SKM-1 treated with dmso at 0.1 percent for 144 hours (cell line): ENCODE results near the gene UBXN11.

Experiments used
- DNase-seq: peaks from one replicate; lab custom pipeline; 2025; ENCODE audit not compliant: unreplicated experiment; lab: John Stamatoyannopoulos, UW

The UBXN11 gene

DNA sequence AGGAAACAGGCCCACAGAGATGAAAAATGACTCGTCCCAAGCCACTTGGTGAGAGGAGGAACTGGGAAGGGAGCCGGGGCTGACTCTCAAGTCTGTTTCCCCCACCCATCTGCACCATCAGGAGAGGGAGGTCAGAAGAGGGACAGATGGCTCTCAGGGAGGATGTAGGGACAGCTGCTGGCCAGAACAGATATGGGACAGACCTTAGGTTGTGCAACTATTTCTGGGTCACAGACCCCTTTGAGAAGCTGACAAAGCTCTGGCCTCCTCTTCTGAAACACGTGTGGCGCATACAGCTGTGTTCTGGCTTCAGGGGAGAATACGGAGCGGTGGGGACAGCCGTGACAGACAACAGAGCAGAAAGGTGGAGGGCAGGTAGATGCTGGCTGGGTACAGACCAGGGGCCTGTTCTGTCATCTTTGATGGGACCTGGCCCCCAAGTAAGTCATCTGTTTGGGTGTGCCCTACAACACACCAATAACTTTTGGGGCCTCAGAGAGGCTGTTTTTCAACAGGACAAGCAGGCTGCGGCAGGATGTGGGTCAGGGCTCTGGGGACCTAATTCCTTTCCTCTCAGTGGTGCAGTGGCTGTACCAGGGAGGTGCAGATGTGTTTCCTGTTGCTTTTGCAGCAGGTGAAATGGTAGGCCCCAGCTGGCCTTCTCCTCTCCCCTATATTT lies 19.3 kb downstream of the UBXN11 start:
- peak; percentile 42 for DNase-seq

DNA sequence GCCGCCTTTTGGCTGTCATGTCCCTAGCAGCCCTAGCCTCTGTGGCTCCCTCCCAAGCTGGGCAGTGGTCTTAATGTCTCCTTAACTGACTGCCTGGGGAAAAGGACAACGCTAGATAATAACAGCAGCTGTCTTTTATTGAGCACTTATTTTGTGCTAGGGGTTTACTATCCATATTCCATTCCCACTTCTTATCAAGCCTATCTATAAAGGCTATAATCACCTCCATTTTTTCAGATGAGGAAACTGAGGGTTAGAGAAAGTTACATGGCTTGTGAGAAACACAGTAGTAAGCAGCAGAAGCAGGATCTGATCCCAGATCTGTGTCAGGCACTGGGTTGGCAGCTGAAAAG lies 20.4 kb downstream of the UBXN11 start:
- DNase-seq: no peak

DNA sequence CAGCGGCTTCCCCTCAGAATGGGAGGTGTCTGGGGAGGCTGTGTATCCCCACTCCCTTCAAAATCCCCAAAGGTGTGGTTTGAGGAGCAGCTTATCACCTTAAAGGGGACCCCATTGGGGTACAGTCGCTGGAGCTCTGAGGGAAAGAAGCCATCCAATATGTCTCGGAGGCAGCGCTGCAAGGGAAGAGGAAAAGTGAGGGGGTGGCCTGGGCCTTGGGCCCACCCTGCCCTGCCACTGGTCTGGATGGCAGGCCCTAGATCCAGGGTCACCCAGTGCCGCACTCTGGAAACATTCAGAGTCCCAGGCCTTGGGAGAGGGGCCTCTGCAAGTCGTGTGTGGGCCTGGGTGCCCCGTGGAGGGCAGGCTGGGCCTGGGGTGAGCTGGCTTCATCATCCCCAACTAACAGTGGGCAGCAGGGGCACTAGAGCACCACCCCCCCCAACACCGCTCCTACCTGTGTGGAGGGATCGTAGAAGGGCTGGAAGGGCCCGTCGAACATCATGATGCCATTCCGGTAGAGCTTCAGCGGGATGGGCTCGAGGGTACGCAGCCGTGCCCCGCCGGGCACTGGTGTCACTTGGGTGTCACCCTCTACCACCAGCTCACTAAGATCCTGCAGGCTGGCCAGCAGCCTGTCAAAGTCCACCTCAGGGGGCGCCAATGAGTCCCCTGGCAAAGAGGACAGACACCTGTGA lies 20.9 kb downstream of the UBXN11 start:
- DNase-seq: peak; percentile 11

DNA sequence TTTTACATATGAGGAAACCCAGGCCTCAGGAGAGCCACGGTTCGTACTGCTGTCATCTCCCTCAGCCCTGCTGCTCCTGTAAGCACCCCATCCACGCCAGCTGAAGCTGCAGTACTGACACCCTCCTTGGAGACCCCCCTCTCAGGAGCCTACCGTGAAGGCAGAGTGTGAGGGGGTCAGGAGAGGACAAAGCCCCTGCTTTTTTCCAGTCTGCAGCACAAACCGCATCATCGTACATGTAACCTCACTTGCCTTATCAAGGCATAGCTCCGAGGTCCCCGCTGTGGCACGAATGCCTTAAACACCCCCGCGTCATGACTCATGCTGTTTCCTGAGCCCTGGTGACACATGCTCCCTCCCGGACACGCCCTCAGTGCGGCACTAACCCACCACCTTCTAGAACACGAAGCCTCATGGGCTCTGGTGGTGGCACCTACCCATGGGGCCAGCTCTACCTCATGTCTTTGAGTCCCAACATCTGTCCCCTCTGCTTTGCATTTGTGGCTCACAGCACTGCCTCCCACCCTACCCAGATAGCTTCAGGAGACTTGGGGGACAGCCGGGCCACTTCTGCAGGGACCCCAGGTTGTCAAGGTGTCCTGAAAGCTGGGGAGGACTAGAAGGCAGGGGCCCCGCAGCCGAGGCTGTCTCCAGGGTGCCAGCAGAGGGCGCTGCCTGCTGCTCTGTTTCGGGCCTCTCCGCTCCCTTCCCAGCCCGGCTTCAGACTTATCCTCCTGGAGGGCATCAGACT lies 21.7 kb downstream of the UBXN11 start:
- DNase-seq: peak; percentile 83

DNA sequence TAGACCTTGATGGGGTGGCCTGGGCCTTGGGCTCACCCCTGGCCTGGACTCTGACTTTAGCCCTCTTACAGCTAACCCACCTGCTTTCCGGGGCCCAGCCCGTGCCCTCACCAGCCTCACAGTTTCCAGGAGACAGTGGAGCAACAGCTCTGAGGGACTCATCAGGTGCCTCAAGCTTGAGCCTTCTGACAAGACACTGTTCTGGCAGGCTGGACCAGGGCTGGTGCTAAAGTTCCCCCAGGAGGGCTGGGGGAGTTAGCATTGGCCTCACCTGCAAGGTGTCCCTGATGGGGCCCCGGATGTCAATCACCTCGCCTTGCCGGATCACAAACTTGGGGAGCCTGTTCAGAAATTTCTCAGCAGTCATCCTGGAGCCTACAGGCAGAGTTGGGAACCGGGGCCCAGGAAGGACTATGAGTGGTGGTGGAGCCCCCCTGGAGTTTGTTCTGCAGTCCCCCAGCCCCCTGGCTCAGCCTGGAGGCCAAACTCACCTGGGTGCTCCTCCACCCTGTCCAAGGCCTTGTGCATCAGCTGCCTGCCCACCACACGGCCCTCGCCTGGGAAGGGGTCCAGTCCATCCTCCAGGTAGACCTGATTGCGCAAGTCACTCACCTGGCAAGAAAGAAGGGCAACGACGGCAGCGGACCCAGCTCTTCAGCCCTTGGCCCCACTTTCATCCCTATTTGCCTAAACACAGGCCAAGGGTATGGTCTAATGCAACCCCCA lies 22.4 kb downstream of the UBXN11 start:
- DNase-seq: no peak

DNA sequence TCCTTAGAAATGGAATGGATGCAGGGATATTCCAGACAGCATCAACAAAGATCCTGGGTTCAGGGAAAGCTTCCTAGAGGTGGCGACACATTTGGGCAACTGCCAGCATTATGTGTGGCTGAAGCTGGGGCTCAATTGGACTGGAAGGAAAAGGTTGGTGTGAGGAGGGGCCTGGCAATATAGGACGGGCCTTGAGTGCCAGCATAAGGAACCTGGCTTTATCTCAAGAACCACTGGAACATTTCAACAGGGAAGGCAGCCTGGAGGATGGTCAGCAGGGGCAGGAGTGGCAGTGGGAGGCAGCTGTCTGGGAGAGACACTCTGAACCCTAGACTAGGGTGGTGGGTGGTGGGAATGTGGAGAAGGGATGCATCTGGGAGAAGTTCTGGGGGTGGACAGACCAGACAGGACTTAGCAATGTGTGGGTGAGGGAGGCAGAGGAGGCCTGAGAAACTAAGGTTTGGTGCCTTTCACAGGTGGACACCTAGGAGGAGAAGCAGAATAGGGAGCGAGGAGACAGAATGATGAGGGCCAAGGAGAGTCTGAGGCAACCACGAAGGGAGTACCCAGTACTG lies 23.1 kb downstream of the UBXN11 start:
- DNase-seq: no peak

DNA sequence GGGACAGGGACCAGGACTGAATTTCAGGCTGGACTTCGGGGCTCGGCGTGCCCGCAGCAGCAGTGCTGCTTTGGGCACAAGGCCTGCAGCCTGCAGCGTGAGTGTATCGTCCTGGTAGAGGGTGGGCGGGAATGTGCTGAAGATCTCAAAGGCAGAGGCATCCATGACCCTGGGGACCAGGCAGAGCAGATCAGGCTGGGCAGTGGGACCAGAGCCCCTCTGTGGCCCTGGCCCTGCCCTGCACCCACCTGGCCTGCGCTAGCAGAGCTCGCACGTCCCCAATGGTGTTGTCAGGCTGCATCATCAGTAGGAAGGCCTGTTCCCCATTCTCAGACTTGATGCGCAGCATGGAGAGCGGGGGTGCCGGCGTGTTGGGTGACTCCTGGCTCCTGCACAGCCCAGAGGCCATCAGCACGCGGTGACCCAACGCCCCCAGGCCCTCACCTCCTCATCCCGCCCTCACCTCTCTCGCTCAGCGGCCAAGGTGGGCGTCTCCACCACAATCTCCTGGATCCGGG lies 24.0 kb downstream of the UBXN11 start:
- DNase-seq: no peak

DNA sequence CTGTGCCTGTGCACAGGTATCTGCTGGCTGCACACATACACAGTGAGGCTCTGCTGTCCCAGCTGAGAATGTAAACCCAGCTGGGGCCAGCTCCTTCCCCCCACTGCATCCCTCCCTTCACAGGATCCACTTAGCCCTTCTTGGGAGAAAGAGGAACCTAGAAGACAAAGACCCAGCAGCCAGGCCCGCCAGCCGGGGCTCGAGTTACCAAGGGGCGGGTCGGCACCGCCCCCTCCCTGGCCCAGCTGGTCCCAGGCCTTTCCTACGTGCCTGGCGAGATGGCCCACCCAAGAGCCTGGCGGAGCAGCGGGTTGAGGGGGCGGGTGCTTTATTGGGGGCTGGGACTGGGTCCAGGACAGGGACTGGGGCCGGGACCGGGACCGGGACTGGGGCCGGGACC lies 24.5 kb downstream of the UBXN11 start:
- peak; percentile 38 for DNase-seq

DNA sequence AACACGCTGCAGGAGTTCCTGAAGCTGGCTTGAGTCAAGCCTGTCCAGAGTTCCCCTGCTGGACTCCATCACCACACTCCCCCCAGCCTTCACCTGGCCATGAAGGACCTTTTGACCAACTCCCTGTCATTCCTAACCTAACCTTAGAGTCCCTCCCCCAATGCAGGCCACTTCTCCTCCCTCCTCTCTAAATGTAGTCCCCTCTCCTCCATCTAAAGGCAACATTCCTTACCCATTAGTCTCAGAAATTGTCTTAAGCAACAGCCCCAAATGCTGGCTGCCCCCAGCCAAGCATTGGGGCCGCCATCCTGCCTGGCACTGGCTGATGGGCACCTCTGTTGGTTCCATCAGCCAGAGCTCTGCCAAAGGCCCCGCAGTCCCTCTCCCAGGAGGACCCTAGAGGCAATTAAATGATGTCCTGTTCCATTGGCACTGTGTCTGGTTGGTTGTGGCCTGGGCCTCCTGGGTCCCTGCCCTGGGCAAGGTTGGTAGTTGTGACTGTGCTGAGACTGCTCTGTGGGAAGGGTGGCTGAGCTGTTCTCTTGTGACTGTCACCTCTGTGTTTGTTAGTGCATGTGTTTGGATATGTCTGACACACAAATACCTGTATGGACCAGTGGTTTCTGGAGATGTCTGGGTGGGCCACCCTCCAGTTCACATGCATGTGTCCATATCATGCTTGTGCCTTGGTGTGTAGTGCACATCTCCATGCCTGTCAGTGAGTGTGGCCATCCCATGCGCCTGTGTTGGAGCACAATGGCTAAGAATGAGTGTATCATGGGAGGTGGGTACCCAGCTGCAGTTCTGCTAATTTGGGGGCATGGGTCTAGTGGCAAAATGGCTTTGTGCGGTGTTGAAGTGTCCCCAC lies 25.1 kb downstream of the UBXN11 start:
- DNase-seq: no peak

DNA sequence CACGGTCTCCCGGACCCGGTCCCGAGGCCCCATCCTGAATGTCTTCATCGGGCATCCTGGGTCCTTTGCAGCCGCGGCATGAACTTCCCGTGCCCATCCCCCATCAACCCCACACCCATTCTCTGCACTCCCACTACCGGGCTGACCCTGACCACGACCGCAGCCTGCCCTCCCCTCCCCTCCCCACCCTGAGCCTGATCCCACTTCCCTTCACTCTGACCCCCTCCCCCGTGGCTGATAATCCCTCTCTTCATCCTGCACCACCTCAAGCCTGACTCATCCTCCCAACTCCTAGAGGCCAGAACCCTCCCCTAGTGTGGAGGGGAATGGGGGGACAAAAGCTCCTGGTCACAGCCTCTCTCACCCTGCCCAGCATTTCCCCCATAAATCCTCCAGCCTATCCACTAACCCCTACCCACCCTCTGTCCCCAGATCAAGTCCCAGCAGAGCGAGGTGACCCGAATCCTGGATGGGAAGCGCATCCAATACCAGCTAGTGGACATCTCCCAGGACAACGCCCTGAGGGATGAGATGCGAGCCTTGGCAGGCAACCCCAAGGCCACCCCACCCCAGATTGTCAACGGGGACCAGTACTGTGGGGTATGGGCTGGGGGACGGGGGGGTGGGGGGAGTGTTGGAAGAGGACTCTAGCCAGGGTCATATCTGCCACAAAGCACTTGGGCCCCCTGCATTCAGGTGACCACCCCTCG lies 25.9 kb downstream of the UBXN11 start:
- peak; percentile 32 for DNase-seq

DNA sequence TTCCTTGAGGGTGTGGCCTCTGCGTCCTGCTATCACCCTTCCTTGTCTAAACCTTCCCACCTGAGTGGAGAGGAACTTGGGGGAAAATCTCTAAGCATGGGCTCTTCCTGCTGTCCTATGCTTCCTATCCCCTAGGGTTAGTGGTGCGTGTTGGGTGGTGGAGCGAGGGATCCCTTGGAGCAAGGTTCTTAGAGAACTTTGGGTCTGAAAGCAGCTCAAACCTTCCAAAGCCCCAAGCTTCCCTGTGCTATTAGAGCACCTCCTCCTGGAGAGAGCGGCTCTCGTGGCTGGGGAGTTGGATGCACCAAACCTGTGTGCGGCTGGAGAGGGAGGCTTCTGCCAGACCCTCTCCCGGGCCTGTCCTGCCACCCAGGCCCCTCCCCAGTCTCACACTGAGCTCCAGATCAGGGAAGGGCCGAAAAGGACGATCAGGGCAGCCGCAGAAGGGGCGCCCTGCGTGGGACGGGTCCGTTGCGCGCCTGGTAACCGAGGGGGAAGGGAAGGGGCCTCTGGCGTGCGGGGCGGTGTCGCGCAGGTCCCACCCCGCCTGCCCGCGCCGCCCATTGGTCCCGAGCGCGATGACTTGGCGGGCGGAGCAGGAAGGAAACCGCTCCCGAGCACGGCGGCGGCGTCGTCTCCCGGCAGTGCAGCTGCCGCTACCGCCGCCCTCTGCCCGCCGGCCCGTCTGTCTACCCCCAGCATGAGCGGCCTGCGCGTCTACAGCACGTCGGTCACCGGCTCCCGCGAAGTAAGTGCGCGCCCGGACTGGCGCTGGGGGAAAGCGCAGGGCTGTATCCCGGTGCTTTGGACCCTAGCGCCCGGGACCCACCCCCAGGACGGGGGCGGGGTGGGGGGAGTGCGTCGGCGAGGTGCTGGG lies 26.7 kb downstream of the UBXN11 start, which contains the start of gene SH3BGRL3:
Gene SH3BGRL3 (plus strand): TSS at position 631 of the 877 bp plus-strand sequence. CDS start 70 bp downstream, at position 701.
- peak; percentile 74 for DNase-seq

DNA sequence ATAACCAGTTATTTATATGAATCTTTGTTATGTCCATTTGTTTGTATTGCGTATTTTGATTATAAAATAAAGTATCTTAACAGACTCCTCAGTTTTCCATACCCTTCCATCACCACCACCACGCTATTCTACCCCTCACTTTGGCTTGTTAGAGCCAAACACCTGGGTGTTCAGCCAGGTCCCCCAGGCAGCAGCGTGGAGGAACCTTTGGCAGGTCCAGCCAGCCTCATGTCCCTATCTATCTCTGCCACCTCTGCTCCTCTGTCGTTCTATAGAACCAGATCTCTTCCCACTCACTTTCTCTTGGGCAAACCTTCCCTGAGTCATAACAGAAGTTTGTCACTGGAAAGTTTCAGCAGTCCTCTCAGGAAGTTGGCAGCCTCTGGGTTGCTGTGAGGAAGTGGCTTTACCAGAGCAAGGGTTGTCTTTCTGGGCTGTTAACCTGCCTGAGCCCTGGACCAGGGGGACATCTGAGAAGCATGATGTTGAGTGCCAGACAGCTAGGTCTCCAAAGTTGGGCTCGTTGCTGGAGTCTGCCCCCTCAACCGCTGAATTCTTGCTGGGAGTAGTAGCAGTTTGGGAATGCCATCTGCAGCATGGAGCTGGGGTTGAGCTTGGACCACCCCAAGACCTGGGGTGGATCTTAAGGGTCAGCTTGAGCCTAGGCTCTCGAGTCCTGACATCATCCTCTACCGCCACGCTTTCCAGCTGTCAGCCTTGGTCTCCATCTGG lies 27.5 kb downstream of the UBXN11 start:
- peak; percentile 65 for DNase-seq

DNA sequence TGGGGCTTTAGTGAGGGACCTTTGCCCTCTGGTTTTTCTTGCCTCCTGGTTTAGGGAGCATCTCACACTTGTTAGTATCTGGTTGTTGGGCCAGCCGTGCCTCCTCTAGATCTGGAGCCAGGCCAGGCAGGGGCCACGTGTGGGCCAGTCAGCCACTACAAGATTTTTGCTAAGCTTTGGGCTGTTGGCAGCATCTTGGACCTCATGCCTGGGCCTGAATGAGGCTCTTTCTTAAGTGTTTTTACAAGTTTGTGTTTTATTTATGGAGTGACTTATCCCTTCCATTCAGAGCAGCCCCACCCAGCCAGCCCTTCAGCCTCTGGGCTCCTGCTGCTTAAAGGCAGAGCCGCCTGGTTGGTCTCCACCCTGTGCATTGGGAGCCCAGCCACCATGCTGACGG lies 28.1 kb downstream of the UBXN11 start:
- DNase-seq: no peak

DNA sequence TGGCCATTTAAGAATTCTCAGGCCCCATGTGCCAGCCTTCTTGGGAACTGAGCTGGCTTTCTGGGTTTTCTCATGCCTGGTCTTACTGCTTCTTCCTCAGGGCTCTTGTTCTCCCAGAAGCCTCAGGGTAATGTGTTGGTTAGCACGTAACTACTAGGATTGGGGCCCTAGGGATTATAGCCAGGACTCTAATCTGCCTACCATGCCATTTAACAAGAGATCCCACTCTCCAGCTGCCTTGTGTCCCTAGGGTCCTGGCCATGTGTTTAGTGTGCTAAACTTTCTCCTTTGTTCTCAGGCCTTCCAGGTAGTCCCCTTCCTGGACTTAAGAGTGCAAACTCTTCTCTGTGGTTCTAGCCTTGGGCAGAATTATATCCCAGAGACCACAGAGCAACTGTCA lies 28.7 kb downstream of the UBXN11 start:
- DNase-seq: no peak

DNA sequence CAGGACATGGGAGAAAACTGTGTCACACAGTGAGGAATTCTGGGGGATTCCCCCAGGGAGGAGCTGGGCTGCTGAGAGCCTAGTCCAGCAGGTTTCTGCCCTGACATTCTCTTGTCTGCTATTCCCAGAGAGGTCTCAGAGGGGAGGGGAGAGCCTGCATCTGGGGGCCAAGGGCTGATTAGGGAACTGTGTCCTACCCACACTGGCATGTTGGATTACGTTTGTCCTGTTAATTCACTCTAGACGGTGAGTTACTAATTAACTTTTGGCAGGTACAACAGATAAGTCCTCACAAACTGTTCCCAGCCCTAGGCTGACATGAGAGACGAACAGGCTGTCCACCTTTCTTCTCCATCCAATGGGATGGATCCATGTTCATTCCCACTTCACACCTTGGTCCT lies 29.2 kb downstream of the UBXN11 start:
- DNase-seq: no peak

DNA sequence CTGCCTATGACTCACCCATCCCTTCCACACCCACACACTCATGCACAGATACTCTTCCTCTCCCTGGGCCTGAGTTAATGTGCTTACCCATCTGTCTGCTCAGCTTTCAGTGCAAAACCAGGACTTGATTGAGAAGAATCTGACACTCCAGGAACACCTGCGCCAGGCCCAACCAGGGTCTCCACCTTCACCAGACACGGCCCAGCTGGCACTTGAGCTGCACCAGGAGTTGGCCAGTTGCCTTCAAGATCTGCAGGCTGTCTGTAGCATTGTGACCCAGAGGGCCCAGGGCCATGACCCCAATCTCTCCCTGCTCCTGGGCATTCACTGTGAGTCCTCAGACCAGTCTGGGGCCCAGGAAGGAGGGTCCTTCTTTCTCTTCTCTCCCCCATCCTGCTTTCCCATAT lies 30.0 kb downstream of the UBXN11 start:
- DNase-seq: peak; percentile 76

DNA sequence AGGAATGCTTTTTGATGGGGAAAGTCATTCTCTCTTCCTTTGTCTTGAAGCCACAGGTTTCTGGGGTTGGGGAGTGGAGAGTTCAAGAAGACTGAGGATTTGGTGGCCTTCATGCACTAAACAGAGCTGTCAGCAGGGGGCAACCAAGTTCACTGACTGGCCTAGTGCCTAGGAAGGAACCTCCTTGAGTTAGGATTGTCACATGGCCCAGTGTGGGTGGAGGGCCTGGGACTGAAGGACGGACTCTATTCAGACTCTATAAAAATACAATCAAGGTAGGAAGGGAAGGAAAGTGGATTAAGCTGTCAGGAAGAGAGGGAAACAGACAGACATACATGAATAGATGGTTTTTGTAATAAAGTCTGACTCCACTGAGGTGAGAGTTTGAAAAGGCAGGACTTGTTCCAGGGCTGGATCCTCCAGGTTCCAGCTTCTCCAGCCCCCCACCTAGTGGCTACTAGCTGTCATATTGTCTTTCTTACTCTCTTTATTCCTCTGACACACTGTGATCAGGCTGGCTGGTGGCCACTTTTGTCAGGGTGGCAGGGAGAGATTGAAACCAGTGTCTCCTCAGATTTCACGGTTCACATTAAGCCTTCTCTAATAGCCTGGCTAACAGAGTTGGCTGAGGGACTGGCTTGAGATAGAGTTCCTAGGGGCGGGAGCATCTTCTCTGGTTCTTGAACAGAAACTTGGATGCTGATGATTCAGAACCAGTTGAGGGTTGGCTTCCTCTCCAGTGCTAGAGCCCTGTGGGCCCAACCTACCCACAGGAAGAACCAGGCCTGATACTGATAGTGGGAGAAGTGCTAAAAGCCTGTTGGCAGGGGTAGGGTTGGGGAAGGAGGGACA lies 30.6 kb downstream of the UBXN11 start:
- peak; percentile 78 for DNase-seq
